Hematopoietic multipotent progenitor cell treated with erythropoietin and hydrocortisone succinate and interleukin-3 and kit ligand, for 4 days (in vitro differentiated cells): ENCODE measurements around the gene SLU7.

Experiments used
- DNase-seq: peaks from one replicate; pipeline ENCODE4 v3.0.0-alpha.2; 2015

Gene SLU7

GRCh38 chr5:160363660-160364395 is 55.1 kb downstream of the SLU7 start:
- no peak for DNase-seq

GRCh38 chr5:160363211-160363610 is 55.7 kb downstream of the SLU7 start:
- DNase-seq = no peak

- no peak for DNase-seq
Measured at GRCh38 chr5:160361624-160362228, 57.2 kb downstream of the SLU7 start.

- no peak for DNase-seq
Measured at GRCh38 chr5:160360310-160360709, 58.6 kb downstream of the SLU7 start.

- peak; percentile 62 for DNase-seq
Measured at GRCh38 chr5:160359816-160360215, 59.1 kb downstream of the SLU7 start.

GRCh38 chr5:160359242-160359641 is 59.6 kb downstream of the SLU7 start:
- DNase-seq = no peak

GRCh38 chr5:160357861-160358411 is 60.9 kb downstream of the SLU7 start:
- no peak for DNase-seq

- no peak for DNase-seq
Measured at GRCh38 chr5:160357394-160357793, 61.5 kb downstream of the SLU7 start.

- DNase-seq = no peak
Measured at GRCh38 chr5:160356550-160357347, 62.1 kb downstream of the SLU7 start.

- no peak for DNase-seq
Measured at GRCh38 chr5:160354666-160355065, 64.2 kb downstream of the SLU7 start.

- no peak for DNase-seq
Measured at GRCh38 chr5:160353379-160353778, 65.5 kb downstream of the SLU7 start.

GRCh38 chr5:160352308-160352707 is 66.6 kb downstream of the SLU7 start:
- DNase-seq = no peak
